ENCODE data around the gene LRATD1.

GRCh38 chr2:14621114-14621513 is 11.4 kb upstream of the LRATD1 start:
- no peak for TF ChIP-seq GATA2 (IDR thresholded peaks at IDR 0.05; ENCODE audit: low read depth, low read length)
- no peak for TF ChIP-seq GATA3 (IDR thresholded peaks at IDR 0.05; ENCODE audit: low read depth, low read length)
